IMR-90 (cell line): Measurements from ENCODE around the gene CITED2.

ENCODE experiments used
- BHLHE40 ChIP-seq: fragments of 150-350 bp; IDR thresholded peaks from 2 replicates; pipeline ENCODE4 v1.6.1; 2016; ENCODE audit warnings: mild to moderate bottlenecking, low read depth, low read length
- CHD1 ChIP-seq: IDR thresholded peaks from 2 replicates; pipeline ENCODE4 v1.6.1; 2012; ENCODE audit warnings: low read depth, low read length, improper control_type of control experiment
- MAZ ChIP-seq: IDR thresholded peaks from 2 replicates; pipeline ENCODE4 v1.6.1; 2012; ENCODE audit warnings: low read depth, mild to moderate bottlenecking, low read length, improper control_type of control experiment, moderate library complexity, borderline replicate concordance
- POLR2A ChIP-seq: IDR thresholded peaks from 2 replicates; pipeline ENCODE4 v1.6.1; 2012; ENCODE audit warnings: mild to moderate bottlenecking, low read depth, low read length
- SMC3 ChIP-seq: fragments of 150-350 bp; IDR thresholded peaks from 2 replicates; pipeline ENCODE4 v1.6.1; 2016; ENCODE audit warnings: low read depth, mild to moderate bottlenecking, antibody characterized with exemption, low read length, moderate library complexity
- USF2 ChIP-seq: fragments of 150-350 bp; IDR thresholded peaks from 2 replicates; pipeline ENCODE4 v1.6.1; 2017; ENCODE audit warnings: mild to moderate bottlenecking, antibody characterized with exemption, low read length, low read depth
- TF ChIP-seq, protein P1 (sequence below): conservative IDR thresholded peaks from 2 replicates; pipeline ENCODE4 v1.5.1; 2012; ENCODE audit warnings: mild to moderate bottlenecking, low read depth, low read length, improper control_type of control experiment
- TF ChIP-seq, protein P2 (sequence below): fragments of 150-350 bp; IDR thresholded peaks from 2 replicates; pipeline ENCODE4 v1.6.1; 2016; ENCODE audit warnings: low read depth, mild to moderate bottlenecking, low read length, moderate library complexity, borderline replicate concordance

- TF ChIP-seq, protein P1, sequence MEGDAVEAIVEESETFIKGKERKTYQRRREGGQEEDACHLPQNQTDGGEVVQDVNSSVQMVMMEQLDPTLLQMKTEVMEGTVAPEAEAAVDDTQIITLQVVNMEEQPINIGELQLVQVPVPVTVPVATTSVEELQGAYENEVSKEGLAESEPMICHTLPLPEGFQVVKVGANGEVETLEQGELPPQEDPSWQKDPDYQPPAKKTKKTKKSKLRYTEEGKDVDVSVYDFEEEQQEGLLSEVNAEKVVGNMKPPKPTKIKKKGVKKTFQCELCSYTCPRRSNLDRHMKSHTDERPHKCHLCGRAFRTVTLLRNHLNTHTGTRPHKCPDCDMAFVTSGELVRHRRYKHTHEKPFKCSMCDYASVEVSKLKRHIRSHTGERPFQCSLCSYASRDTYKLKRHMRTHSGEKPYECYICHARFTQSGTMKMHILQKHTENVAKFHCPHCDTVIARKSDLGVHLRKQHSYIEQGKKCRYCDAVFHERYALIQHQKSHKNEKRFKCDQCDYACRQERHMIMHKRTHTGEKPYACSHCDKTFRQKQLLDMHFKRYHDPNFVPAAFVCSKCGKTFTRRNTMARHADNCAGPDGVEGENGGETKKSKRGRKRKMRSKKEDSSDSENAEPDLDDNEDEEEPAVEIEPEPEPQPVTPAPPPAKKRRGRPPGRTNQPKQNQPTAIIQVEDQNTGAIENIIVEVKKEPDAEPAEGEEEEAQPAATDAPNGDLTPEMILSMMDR: no peak
- TF ChIP-seq SMC3: no peak
- no peak for TF ChIP-seq POLR2A
- no peak for TF ChIP-seq MAZ
- TF ChIP-seq, protein P2, sequence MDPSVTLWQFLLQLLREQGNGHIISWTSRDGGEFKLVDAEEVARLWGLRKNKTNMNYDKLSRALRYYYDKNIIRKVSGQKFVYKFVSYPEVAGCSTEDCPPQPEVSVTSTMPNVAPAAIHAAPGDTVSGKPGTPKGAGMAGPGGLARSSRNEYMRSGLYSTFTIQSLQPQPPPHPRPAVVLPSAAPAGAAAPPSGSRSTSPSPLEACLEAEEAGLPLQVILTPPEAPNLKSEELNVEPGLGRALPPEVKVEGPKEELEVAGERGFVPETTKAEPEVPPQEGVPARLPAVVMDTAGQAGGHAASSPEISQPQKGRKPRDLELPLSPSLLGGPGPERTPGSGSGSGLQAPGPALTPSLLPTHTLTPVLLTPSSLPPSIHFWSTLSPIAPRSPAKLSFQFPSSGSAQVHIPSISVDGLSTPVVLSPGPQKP: no peak
- no peak for TF ChIP-seq BHLHE40
- no peak for TF ChIP-seq USF2
- TF ChIP-seq CHD1: no peak
Measured at GRCh38 chr6:139335447-139336210, 38.8 kb downstream of the CITED2 start.
